ENCODE data around the gene PDSS2. TPM values are rescaled to one million over a fixed set of nuclear protein-coding genes. Genes with fewer than 3 reads are reported as not detected.

Gene PDSS2
- total and polyA plus RNA-seq, 9 of the 15 experiments (the other 6 are each of a cell fraction or from before 2014, with no cell fraction given) = 5.8 to 21.1 (median 12.0) TPM

DNA sequence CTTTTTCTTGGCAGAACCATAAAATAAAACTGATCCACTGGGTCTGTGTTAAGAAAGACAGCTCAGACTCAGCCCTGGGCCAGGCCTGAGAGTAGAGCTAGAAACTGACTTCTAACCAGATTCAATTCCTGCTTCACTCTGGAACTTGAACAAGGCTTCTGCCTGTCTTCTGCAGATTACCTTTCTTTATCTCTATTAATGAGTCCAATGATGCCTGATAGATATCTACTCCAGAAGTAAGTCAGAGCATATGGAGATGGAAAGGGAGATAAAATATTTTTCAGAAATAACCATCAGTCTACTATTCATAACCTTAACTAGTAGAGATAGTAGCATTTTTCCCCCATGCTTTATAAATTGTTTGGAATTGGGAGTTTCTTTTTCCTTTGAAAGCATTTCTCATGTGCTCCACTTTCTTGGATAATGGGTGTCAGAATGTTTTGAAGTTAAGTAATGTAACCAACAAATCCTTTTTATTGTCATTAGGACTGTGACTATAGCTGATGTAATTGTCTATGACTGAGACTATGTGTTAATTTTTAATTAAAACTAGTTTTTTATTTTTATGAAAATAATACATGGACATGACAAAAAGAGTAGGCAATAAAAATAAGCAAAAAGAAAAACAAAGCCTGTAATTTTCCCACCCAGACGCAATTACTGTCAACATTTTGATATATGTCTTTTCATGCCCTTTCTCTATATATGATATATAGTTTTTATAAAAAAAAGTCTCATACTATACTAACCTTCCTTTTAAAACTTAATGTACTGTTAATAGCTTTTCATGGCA, 37.7 kb upstream of the PDSS2 start (continued):
- TF ChIP-seq, protein P1, sequence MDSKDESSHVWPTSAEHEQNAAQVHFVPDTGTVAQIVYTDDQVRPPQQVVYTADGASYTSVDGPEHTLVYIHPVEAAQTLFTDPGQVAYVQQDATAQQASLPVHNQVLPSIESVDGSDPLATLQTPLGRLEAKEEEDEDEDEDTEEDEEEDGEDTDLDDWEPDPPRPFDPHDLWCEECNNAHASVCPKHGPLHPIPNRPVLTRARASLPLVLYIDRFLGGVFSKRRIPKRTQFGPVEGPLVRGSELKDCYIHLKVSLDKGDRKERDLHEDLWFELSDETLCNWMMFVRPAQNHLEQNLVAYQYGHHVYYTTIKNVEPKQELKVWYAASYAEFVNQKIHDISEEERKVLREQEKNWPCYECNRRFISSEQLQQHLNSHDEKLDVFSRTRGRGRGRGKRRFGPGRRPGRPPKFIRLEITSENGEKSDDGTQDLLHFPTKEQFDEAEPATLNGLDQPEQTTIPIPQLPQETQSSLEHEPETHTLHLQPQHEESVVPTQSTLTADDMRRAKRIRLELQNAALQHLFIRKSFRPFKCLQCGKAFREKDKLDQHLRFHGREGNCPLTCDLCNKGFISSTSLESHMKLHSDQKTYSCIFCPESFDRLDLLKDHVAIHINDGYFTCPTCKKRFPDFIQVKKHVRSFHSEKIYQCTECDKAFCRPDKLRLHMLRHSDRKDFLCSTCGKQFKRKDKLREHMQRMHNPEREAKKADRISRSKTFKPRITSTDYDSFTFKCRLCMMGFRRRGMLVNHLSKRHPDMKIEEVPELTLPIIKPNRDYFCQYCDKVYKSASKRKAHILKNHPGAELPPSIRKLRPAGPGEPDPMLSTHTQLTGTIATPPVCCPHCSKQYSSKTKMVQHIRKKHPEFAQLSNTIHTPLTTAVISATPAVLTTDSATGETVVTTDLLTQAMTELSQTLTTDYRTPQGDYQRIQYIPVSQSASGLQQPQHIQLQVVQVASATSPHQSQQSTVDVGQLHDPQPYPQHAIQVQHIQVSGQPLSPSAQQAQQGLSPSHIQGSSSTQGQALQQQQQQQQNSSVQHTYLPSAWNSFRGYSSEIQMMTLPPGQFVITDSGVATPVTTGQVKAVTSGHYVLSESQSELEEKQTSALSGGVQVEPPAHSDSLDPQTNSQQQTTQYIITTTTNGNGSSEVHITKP (IDR thresholded peaks at IDR 0.05; ENCODE audit: partially characterized antibody) = no peak
- TF ChIP-seq NFATC3 (IDR thresholded peaks at IDR 0.05) (no peak), TGIF2 (CRISPR knock-in tag; IDR thresholded peaks at IDR 0.05) (no peak), ZNF408 (CRISPR knock-in tag; IDR thresholded peaks at IDR 0.05; ENCODE audit: low read depth) (no peak), ZNF133 (CRISPR knock-in tag; IDR thresholded peaks at IDR 0.05) (no peak)

DNA sequence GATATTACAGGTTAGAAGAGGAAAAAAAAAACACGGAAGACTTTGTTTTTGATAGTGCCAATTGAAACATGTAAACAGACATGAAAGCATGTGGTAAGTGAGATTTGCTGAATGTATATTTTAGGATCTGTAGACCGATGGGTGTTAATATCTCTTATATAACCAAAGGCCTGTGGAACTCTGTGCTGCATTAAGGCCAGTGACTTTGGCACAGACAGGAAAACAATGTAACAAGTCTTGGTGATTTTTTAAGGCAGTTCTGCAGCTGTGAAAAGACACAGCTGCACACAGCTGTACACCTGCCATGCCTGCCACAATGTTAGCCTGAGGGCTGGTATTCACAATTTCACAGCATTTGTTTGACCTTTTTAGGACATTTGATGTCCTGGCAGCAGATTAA, 36.6 kb upstream of the PDSS2 start:
- 3% methylated on average over 2 of the region's 2 CpGs for WGBS (ENCODE audit: insufficient coverage, low coverage, missing lambda C conversion rate)
- Histone ChIP-seq H3K4me3 (no peak overlapping the region), H3K9me1 (ENCODE audit: control insufficient read depth, insufficient read depth, low read length) (no peaks in the 10 kb centered on the region), H3K36me3 (ENCODE audit: control insufficient read depth, insufficient read depth, low read length) (no peaks in the 10 kb centered on the region), H3K27ac (ENCODE audit: extremely low read depth, low read depth, low read length) (no peak overlapping the region), H3K79me2 (ENCODE audit: control insufficient read depth, insufficient read depth, low read length) (no peaks in the 10 kb centered on the region), H2AFZ (ENCODE audit: low read depth, low read length) (no peak overlapping the region), H3K27me3 (ENCODE audit: control insufficient read depth in 2 of 2, insufficient read depth in 2 of 2, low read length in 2 of 2) (peaks cover 24 to 30% of the 10 kb centered on the region in 2 experiments), H3K4me1 (replicated peaks in 1 of 2; ENCODE audit: control insufficient read depth in 2 of 2, insufficient read depth in 2 of 2, low read length in 2 of 2) (peaks cover 0 to 4% of the 10 kb centered on the region in 2 experiments; a peak in 1 of 5 replicates), H3K4me2 (ENCODE audit: insufficient read depth, low read length) (no peak overlapping the region), H4K20me1 (replicated peaks; ENCODE audit: control insufficient read depth, insufficient read depth, low read length) (no peaks in the 10 kb centered on the region), H3K9ac (ENCODE audit: insufficient read depth in 1 of 2, low read depth in 2 of 2, low read length in 2 of 2) (no peak overlapping the region), H3K9me3 (replicated peaks; ENCODE audit: control insufficient read depth, insufficient read depth, low read depth, low read length) (no peaks in the 10 kb centered on the region)
- ChIA-PET POLR2A (no interaction called here), CTCF (ENCODE audit: low intra/inter-chr PET ratio) (no interaction called here)
- in situ Hi-C loops (cut with MboI) = no loop called here
- ATAC-seq = no peak
- no peak for DNase-seq (ENCODE audit: extremely low read depth in 1 of 4, low spot score in 3 of 4)
- intact Hi-C loops (cut with micrococcal nuclease) = no loop called here
- no peak for FAIRE-seq
- BruUV-seq (replicated peaks) = no TSS peak
- TF ChIP-seq, protein P2, sequence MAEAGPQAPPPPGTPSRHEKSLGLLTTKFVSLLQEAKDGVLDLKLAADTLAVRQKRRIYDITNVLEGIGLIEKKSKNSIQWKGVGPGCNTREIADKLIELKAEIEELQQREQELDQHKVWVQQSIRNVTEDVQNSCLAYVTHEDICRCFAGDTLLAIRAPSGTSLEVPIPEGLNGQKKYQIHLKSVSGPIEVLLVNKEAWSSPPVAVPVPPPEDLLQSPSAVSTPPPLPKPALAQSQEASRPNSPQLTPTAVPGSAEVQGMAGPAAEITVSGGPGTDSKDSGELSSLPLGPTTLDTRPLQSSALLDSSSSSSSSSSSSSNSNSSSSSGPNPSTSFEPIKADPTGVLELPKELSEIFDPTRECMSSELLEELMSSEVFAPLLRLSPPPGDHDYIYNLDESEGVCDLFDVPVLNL (CRISPR knock-in tag; IDR thresholded peaks at IDR 0.05; ENCODE audit: low read depth) = no peak
- TF ChIP-seq, protein P3, sequence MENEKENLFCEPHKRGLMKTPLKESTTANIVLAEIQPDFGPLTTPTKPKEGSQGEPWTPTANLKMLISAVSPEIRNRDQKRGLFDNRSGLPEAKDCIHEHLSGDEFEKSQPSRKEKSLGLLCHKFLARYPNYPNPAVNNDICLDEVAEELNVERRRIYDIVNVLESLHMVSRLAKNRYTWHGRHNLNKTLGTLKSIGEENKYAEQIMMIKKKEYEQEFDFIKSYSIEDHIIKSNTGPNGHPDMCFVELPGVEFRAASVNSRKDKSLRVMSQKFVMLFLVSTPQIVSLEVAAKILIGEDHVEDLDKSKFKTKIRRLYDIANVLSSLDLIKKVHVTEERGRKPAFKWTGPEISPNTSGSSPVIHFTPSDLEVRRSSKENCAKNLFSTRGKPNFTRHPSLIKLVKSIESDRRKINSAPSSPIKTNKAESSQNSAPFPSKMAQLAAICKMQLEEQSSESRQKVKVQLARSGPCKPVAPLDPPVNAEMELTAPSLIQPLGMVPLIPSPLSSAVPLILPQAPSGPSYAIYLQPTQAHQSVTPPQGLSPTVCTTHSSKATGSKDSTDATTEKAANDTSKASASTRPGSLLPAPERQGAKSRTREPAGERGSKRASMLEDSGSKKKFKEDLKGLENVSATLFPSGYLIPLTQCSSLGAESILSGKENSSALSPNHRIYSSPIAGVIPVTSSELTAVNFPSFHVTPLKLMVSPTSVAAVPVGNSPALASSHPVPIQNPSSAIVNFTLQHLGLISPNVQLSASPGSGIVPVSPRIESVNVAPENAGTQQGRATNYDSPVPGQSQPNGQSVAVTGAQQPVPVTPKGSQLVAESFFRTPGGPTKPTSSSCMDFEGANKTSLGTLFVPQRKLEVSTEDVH (IDR thresholded peaks at IDR 0.05; ENCODE audit: low read depth, partially characterized antibody) = no peak
- TF ChIP-seq KLF1 (tag; IDR thresholded peaks at IDR 0.05) = no peak
